K562 (cell line): ENCODE results near the gene PLTP. TPM values are rescaled to one million over a fixed set of nuclear protein-coding genes. Genes with fewer than 3 reads are reported as not detected.

ENCODE experiments used
- ATF7 ChIP-seq: fragments of 450-650 bp; IDR thresholded peaks from 2 replicates; pipeline ENCODE4 v1.7.1; 2014; ENCODE audit warnings: mild to moderate bottlenecking, moderate library complexity
- ESRRB ChIP-seq: fragments of 250-450 bp; sonication (Bioruptor Pico); IDR thresholded peaks from 2 replicates; pipeline ENCODE4 v1.5.0; 2020; ENCODE audit warnings: mild to moderate bottlenecking, moderate library complexity, borderline replicate concordance
- HNRNPLL ChIP-seq: fragments of 200-400 bp; formaldehyde crosslinking; IDR thresholded peaks from 2 replicates; pipeline ENCODE4 v1.6.1; 2017; ENCODE audit warnings: low read length, low read depth, mild to moderate bottlenecking; ENCODE audit not compliant: poor library complexity, severe bottlenecking
- KDM4B ChIP-seq, 2 experiments: fragments of 450-650 bp in 1 of 2; sonication (generic) in 1 of 2; IDR thresholded peaks; 2 replicates each; pipeline ENCODE4 v1.6.1; 2016 to 2017; ENCODE audit warnings: borderline replicate concordance in 2 of 2, antibody characterized with exemption in 1 of 2, low read depth in 1 of 2, mild to moderate bottlenecking in 1 of 2
- LCOR ChIP-seq: sonication (generic); formaldehyde crosslinking; IDR thresholded peaks from 2 replicates; pipeline ENCODE4 v1.8.0; 2022; ENCODE audit warnings: mild to moderate bottlenecking, missing genetic modification reagents
- MEIS2 ChIP-seq: fragments of 450-650 bp; IDR thresholded peaks from 2 replicates; pipeline ENCODE4 v1.6.1; 2014; ENCODE audit warnings: mild to moderate bottlenecking; ENCODE audit not compliant: partially characterized antibody
- NRF1 ChIP-seq, 2 experiments: fragments of 450-650 bp; IDR thresholded peaks in 1 of 2; conservative IDR thresholded peaks in 1 of 2; 2 replicates each; pipeline ENCODE4 v1.6.1; 2014; ENCODE audit warnings: mild to moderate bottlenecking in 2 of 2
- OTX1 ChIP-seq: fragments of 450-650 bp; formaldehyde crosslinking; IDR thresholded peaks from 2 replicates; pipeline ENCODE4 v1.4.0; 2022; ENCODE audit warnings: mild to moderate bottlenecking
- PREB ChIP-seq: sonication (generic); formaldehyde crosslinking; IDR thresholded peaks from 2 replicates; pipeline ENCODE4 v1.8.1; 2023; ENCODE audit warnings: mild to moderate bottlenecking, missing genetic modification reagents
- PYGO2 ChIP-seq: fragments of 450-650 bp; IDR thresholded peaks from 2 replicates; pipeline ENCODE4 v1.6.1; 2016; ENCODE audit warnings: mild to moderate bottlenecking, missing genetic modification characterization, moderate library complexity, missing compliant biosample characterization
- SNIP1 ChIP-seq: fragments of 450-650 bp; IDR thresholded peaks from 2 replicates; pipeline ENCODE4 v1.7.1; 2017; ENCODE audit warnings: low read depth, mild to moderate bottlenecking
- SP1 ChIP-seq: sonication (generic); formaldehyde crosslinking; IDR thresholded peaks from 2 replicates; pipeline ENCODE4 v1.8.1; 2022; ENCODE audit warnings: mild to moderate bottlenecking, missing genetic modification reagents
- UBTF ChIP-seq, 2 experiments: IDR thresholded peaks; 2 replicates each; pipeline ENCODE4 v1.6.1; 2012; ENCODE audit warnings: improper control_type of control experiment in 2 of 2, low read depth in 2 of 2, low read length in 2 of 2, borderline replicate concordance in 1 of 2
- polyA plus RNA-seq, 8 experiments: library from polyadenylated mRNA; depleted of rRNA in 4 of 8; stranded (reverse) in 5 of 8; unstranded in 3 of 8; fragments of >200 nt; fragmentation: Nextera tagmentation in 2 of 8; fragmentation: Illumina TruSeq in 1 of 8; extraction: Ambion mirVana in 2 of 8; extraction: Trizol in 1 of 8; gene quantifications; 2 replicates each; pipeline versions ENCODE4 v1.2.1 to v1.2.3, GENCODE V29; 2011 to 2014; ENCODE audit warnings: inconsistent platforms in 1 of 8, missing spikeins in 1 of 8
- total RNA-seq, 7 experiments: library from RNA; depleted of rRNA in 6 of 7; stranded (reverse); fragments of >200 nt in 6 of 7; fragmentation: Illumina TruSeq in 2 of 7; extraction: Trizol in 2 of 7; gene quantifications; 2 replicates each; pipeline versions ENCODE4 v1.2.1 to v1.2.3, GENCODE V29; 2011 to 2021; ENCODE audit warnings: low replicate concordance in 1 of 7
- TF ChIP-seq, protein P1 (sequence below): sonication (generic); formaldehyde crosslinking; IDR thresholded peaks from 2 replicates; pipeline ENCODE4 v1.8.0; 2022; ENCODE audit warnings: missing genetic modification reagents, mild to moderate bottlenecking, borderline replicate concordance
- TF ChIP-seq, protein P2 (sequence below): fragments of 250-450 bp; sonication (Bioruptor Pico); IDR thresholded peaks from 2 replicates; pipeline ENCODE4 v1.5.0; 2021
- TF ChIP-seq, protein P3 (sequence below): fragments of 450-650 bp; formaldehyde crosslinking; IDR thresholded peaks from 2 replicates; pipeline ENCODE4 v1.4.0; 2020; ENCODE audit warnings: mild to moderate bottlenecking, moderate library complexity
- TF ChIP-seq, protein P4 (sequence below): sonication (generic); formaldehyde crosslinking; IDR thresholded peaks from 2 replicates; pipeline ENCODE4 v1.8.0; 2023; ENCODE audit warnings: mild to moderate bottlenecking, missing genetic modification reagents

The PLTP gene
- total and polyA plus RNA-seq, 9 of the 15 experiments (the other 6 are each of a cell fraction or from before 2014, with no cell fraction given), result 2.8 to 29.3 (median 17.6) TPM

DNA sequence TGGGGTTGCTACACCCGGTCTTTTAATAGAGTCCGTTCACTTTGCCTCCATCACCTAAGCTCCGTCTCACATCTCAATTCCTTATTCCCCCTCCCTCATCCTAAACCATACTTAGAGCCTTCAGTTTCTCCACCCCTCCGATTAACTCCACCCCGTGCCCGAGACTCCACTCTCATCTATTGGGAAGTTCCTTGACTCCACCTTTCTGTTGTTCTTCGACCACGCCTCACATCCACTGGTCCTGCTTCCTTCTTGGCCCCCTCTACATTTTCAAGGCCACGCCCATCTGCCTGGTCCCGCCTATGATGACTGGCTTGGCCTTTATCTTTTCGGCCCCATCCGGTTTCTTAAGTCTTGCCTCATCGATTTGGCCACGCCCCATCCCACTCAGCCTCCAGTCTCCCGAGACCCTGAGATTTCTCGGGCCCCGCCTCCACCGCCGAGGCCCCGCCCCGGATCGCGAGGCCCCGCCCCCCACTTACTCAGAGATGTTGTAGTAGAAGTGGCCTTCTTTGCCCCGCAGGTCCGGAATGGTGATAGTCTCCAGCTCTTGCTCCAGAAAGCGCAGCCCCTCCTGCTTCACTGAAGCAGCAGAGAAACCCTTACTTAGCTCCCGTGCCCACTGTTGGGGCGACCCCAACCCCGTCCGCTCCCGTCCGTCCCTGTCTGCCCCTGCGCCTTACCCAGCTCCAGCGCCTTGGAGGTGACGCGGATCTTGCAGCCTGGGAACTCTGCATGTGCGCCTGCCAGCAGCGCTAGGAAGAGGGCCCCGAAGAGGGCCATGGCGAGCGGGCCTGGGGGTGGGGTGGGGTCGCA lies 1.1 kb downstream of the PLTP start (continued):
- 0 out of 4 replicates have a peak, but pooled peaks of 1 of the 2 experiments have one; percentile 42 for TF ChIP-seq UBTF (IDR thresholded peaks at IDR 0.05; ENCODE audit: borderline replicate concordance in 1 of 2, low read depth in 2 of 2, low read length in 2 of 2)
- no peak for TF ChIP-seq PREB (CRISPR knock-in tag)
- TF ChIP-seq, protein P1, sequence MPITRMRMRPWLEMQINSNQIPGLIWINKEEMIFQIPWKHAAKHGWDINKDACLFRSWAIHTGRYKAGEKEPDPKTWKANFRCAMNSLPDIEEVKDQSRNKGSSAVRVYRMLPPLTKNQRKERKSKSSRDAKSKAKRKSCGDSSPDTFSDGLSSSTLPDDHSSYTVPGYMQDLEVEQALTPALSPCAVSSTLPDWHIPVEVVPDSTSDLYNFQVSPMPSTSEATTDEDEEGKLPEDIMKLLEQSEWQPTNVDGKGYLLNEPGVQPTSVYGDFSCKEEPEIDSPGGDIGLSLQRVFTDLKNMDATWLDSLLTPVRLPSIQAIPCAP, result no peak
- TF ChIP-seq MEIS2, result peak; percentile 20
- TF ChIP-seq, protein P2, sequence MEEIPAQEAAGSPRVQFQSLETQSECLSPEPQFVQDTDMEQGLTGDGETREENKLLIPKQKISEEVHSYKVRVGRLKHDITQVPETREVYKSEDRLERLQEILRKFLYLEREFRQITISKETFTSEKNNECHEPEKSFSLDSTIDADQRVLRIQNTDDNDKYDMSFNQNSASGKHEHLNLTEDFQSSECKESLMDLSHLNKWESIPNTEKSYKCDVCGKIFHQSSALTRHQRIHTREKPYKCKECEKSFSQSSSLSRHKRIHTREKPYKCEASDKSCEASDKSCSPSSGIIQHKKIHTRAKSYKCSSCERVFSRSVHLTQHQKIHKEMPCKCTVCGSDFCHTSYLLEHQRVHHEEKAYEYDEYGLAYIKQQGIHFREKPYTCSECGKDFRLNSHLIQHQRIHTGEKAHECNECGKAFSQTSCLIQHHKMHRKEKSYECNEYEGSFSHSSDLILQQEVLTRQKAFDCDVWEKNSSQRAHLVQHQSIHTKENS, result no peak
- no peak for TF ChIP-seq SNIP1
- no peak for TF ChIP-seq LCOR (CRISPR knock-in tag)
- TF ChIP-seq, protein P3, sequence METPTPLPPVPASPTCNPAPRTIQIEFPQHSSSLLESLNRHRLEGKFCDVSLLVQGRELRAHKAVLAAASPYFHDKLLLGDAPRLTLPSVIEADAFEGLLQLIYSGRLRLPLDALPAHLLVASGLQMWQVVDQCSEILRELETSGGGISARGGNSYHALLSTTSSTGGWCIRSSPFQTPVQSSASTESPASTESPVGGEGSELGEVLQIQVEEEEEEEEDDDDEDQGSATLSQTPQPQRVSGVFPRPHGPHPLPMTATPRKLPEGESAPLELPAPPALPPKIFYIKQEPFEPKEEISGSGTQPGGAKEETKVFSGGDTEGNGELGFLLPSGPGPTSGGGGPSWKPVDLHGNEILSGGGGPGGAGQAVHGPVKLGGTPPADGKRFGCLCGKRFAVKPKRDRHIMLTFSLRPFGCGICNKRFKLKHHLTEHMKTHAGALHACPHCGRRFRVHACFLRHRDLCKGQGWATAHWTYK, result no peak
- no peak for TF ChIP-seq PYGO2 (tag)
- TF ChIP-seq SP1 (CRISPR knock-in tag), result peak; percentile 93
- TF ChIP-seq, protein P4, sequence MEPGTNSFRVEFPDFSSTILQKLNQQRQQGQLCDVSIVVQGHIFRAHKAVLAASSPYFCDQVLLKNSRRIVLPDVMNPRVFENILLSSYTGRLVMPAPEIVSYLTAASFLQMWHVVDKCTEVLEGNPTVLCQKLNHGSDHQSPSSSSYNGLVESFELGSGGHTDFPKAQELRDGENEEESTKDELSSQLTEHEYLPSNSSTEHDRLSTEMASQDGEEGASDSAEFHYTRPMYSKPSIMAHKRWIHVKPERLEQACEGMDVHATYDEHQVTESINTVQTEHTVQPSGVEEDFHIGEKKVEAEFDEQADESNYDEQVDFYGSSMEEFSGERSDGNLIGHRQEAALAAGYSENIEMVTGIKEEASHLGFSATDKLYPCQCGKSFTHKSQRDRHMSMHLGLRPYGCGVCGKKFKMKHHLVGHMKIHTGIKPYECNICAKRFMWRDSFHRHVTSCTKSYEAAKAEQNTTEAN (CRISPR knock-in tag), result no peak
- TF ChIP-seq KDM4B (IDR thresholded peaks at IDR 0.05; ENCODE audit: borderline replicate concordance in 2 of 2, low read depth in 1 of 2), result no peak
- TF ChIP-seq HNRNPLL, result no peak
- peak; percentile 65 to 72 for TF ChIP-seq NRF1 (conservative IDR thresholded peaks at IDR 0.05 in 1 of 2, IDR thresholded peaks at IDR 0.05 in 1 of 2)
- no peak for TF ChIP-seq ESRRB (CRISPR knock-in tag)
- TF ChIP-seq ATF7, result peak; percentile 95
- 0 out of 2 replicates have a peak, but pooled peaks have one; percentile 17 for TF ChIP-seq OTX1 (CRISPR knock-in tag)
